ENCODE results near the gene C11orf68. TPM values are rescaled to one million over a fixed set of nuclear protein-coding genes. Genes with fewer than 3 reads are reported as not detected.
A peak's percentile ranks its signal among the peaks of the same experiment; 100 is the strongest.

C11orf68 gene
- total RNA-seq, 1 experiment from 2014 or later: 31.9 TPM

DNA sequence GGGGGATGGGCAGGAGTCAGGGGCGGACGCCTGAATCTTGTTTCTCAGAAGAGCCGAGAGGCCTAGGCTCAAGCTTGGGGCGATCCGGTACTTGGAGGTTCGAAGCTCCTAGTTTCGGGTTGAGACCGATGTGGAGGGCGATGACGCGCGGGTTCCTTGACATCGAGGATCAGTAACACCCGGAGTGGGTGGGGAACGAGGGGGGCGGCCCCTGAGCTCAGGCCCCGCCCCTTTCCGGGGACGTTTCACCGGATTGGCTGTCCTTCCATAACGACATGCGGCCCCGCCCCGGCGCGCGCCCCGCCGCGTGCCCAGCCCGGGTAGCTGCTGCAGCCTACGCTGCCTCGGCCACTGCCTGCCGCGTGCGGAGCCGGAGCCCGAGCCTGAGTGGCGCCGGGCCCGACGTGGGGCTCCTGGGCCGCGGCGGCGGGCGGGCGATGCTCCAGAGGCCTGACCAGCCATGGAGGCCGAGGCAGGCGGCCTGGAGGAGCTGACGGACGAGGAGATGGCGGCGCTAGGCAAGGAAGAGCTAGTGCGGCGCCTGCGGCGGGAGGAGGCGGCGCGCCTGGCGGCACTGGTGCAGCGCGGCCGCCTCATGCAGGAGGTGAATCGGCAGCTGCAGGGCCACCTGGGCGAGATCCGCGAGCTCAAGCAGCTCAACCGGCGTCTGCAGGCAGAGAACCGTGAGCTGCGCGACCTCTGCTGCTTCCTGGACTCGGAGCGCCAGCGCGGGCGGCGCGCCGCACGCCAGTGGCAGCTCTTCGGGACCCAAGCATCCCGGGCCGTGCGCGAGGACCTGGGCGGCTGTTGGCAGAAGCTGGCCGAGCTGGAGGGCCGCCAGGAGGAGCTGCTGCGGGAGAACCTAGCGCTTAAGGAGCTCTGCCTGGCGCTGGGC lies 28.3 kb downstream of the C11orf68 start, which contains the start of gene CCDC85B (continued):
- TF ChIP-seq, protein P1, sequence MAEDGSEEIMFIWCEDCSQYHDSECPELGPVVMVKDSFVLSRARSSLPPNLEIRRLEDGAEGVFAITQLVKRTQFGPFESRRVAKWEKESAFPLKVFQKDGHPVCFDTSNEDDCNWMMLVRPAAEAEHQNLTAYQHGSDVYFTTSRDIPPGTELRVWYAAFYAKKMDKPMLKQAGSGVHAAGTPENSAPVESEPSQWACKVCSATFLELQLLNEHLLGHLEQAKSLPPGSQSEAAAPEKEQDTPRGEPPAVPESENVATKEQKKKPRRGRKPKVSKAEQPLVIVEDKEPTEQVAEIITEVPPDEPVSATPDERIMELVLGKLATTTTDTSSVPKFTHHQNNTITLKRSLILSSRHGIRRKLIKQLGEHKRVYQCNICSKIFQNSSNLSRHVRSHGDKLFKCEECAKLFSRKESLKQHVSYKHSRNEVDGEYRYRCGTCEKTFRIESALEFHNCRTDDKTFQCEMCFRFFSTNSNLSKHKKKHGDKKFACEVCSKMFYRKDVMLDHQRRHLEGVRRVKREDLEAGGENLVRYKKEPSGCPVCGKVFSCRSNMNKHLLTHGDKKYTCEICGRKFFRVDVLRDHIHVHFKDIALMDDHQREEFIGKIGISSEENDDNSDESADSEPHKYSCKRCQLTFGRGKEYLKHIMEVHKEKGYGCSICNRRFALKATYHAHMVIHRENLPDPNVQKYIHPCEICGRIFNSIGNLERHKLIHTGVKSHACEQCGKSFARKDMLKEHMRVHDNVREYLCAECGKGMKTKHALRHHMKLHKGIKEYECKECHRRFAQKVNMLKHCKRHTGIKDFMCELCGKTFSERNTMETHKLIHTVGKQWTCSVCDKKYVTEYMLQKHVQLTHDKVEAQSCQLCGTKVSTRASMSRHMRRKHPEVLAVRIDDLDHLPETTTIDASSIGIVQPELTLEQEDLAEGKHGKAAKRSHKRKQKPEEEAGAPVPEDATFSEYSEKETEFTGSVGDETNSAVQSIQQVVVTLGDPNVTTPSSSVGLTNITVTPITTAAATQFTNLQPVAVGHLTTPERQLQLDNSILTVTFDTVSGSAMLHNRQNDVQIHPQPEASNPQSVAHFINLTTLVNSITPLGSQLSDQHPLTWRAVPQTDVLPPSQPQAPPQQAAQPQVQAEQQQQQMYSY (CRISPR knock-in tag; IDR thresholded peaks at IDR 0.05): no peak
- TF ChIP-seq, protein P2, sequence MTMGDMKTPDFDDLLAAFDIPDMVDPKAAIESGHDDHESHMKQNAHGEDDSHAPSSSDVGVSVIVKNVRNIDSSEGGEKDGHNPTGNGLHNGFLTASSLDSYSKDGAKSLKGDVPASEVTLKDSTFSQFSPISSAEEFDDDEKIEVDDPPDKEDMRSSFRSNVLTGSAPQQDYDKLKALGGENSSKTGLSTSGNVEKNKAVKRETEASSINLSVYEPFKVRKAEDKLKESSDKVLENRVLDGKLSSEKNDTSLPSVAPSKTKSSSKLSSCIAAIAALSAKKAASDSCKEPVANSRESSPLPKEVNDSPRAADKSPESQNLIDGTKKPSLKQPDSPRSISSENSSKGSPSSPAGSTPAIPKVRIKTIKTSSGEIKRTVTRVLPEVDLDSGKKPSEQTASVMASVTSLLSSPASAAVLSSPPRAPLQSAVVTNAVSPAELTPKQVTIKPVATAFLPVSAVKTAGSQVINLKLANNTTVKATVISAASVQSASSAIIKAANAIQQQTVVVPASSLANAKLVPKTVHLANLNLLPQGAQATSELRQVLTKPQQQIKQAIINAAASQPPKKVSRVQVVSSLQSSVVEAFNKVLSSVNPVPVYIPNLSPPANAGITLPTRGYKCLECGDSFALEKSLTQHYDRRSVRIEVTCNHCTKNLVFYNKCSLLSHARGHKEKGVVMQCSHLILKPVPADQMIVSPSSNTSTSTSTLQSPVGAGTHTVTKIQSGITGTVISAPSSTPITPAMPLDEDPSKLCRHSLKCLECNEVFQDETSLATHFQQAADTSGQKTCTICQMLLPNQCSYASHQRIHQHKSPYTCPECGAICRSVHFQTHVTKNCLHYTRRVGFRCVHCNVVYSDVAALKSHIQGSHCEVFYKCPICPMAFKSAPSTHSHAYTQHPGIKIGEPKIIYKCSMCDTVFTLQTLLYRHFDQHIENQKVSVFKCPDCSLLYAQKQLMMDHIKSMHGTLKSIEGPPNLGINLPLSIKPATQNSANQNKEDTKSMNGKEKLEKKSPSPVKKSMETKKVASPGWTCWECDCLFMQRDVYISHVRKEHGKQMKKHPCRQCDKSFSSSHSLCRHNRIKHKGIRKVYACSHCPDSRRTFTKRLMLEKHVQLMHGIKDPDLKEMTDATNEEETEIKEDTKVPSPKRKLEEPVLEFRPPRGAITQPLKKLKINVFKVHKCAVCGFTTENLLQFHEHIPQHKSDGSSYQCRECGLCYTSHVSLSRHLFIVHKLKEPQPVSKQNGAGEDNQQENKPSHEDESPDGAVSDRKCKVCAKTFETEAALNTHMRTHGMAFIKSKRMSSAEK (CRISPR knock-in tag; IDR thresholded peaks at IDR 0.05; ENCODE audit: borderline replicate concordance): no peak
- peak; percentile 94 for TF ChIP-seq TP53 (CRISPR knock-in tag; IDR thresholded peaks at IDR 0.05)
- TF ChIP-seq, protein P3, sequence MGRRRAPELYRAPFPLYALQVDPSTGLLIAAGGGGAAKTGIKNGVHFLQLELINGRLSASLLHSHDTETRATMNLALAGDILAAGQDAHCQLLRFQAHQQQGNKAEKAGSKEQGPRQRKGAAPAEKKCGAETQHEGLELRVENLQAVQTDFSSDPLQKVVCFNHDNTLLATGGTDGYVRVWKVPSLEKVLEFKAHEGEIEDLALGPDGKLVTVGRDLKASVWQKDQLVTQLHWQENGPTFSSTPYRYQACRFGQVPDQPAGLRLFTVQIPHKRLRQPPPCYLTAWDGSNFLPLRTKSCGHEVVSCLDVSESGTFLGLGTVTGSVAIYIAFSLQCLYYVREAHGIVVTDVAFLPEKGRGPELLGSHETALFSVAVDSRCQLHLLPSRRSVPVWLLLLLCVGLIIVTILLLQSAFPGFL (CRISPR knock-in tag; IDR thresholded peaks at IDR 0.05; ENCODE audit: borderline replicate concordance): peak; percentile 73; the same call in 1 of the 2 replicates
- TF ChIP-seq IRF2 (CRISPR knock-in tag; IDR thresholded peaks at IDR 0.05; ENCODE audit: borderline replicate concordance, low read depth): no peak
- no peak for TF ChIP-seq ZNF219 (CRISPR knock-in tag; IDR thresholded peaks at IDR 0.05; ENCODE audit: borderline replicate concordance)
- TF ChIP-seq ZNF396 (CRISPR knock-in tag; IDR thresholded peaks at IDR 0.05; ENCODE audit: borderline replicate concordance): no peak
- TF ChIP-seq, protein P4, sequence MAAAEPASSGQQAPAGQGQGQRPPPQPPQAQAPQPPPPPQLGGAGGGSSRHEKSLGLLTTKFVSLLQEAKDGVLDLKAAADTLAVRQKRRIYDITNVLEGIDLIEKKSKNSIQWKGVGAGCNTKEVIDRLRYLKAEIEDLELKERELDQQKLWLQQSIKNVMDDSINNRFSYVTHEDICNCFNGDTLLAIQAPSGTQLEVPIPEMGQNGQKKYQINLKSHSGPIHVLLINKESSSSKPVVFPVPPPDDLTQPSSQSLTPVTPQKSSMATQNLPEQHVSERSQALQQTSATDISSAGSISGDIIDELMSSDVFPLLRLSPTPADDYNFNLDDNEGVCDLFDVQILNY (CRISPR knock-in tag; IDR thresholded peaks at IDR 0.05): peak; percentile 87
- TF ChIP-seq ETV6 (CRISPR knock-in tag; IDR thresholded peaks at IDR 0.05): peak; percentile 87; the same call in 1 of the 2 replicates
- TF ChIP-seq ZNF138 (CRISPR knock-in tag; conservative IDR thresholded peaks at IDR 0.05): peak; percentile 91; the same call in 1 of the 2 replicates
- TF ChIP-seq, protein P5, sequence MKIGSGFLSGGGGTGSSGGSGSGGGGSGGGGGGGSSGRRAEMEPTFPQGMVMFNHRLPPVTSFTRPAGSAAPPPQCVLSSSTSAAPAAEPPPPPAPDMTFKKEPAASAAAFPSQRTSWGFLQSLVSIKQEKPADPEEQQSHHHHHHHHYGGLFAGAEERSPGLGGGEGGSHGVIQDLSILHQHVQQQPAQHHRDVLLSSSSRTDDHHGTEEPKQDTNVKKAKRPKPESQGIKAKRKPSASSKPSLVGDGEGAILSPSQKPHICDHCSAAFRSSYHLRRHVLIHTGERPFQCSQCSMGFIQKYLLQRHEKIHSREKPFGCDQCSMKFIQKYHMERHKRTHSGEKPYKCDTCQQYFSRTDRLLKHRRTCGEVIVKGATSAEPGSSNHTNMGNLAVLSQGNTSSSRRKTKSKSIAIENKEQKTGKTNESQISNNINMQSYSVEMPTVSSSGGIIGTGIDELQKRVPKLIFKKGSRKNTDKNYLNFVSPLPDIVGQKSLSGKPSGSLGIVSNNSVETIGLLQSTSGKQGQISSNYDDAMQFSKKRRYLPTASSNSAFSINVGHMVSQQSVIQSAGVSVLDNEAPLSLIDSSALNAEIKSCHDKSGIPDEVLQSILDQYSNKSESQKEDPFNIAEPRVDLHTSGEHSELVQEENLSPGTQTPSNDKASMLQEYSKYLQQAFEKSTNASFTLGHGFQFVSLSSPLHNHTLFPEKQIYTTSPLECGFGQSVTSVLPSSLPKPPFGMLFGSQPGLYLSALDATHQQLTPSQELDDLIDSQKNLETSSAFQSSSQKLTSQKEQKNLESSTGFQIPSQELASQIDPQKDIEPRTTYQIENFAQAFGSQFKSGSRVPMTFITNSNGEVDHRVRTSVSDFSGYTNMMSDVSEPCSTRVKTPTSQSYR (CRISPR knock-in tag; IDR thresholded peaks at IDR 0.05): 0 out of 2 replicates have a peak, but pooled peaks have one; percentile 20
- peak; percentile 91; the same call in 1 of the 2 replicates for TF ChIP-seq SMAD3 (CRISPR knock-in tag; IDR thresholded peaks at IDR 0.05; ENCODE audit: borderline replicate concordance)
- TF ChIP-seq, protein P6, sequence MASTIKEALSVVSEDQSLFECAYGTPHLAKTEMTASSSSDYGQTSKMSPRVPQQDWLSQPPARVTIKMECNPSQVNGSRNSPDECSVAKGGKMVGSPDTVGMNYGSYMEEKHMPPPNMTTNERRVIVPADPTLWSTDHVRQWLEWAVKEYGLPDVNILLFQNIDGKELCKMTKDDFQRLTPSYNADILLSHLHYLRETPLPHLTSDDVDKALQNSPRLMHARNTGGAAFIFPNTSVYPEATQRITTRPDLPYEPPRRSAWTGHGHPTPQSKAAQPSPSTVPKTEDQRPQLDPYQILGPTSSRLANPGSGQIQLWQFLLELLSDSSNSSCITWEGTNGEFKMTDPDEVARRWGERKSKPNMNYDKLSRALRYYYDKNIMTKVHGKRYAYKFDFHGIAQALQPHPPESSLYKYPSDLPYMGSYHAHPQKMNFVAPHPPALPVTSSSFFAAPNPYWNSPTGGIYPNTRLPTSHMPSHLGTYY (CRISPR knock-in tag; IDR thresholded peaks at IDR 0.05): no peak
- TF ChIP-seq ZNF263 (CRISPR knock-in tag; IDR thresholded peaks at IDR 0.05; ENCODE audit: low read depth): peak; percentile 18; the same call in 1 of the 2 replicates
- TF ChIP-seq, protein P7, sequence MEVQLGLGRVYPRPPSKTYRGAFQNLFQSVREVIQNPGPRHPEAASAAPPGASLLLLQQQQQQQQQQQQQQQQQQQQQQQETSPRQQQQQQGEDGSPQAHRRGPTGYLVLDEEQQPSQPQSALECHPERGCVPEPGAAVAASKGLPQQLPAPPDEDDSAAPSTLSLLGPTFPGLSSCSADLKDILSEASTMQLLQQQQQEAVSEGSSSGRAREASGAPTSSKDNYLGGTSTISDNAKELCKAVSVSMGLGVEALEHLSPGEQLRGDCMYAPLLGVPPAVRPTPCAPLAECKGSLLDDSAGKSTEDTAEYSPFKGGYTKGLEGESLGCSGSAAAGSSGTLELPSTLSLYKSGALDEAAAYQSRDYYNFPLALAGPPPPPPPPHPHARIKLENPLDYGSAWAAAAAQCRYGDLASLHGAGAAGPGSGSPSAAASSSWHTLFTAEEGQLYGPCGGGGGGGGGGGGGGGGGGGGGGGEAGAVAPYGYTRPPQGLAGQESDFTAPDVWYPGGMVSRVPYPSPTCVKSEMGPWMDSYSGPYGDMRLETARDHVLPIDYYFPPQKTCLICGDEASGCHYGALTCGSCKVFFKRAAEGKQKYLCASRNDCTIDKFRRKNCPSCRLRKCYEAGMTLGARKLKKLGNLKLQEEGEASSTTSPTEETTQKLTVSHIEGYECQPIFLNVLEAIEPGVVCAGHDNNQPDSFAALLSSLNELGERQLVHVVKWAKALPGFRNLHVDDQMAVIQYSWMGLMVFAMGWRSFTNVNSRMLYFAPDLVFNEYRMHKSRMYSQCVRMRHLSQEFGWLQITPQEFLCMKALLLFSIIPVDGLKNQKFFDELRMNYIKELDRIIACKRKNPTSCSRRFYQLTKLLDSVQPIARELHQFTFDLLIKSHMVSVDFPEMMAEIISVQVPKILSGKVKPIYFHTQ (CRISPR knock-in tag; IDR thresholded peaks at IDR 0.05): no peak
- TF ChIP-seq, protein P8, sequence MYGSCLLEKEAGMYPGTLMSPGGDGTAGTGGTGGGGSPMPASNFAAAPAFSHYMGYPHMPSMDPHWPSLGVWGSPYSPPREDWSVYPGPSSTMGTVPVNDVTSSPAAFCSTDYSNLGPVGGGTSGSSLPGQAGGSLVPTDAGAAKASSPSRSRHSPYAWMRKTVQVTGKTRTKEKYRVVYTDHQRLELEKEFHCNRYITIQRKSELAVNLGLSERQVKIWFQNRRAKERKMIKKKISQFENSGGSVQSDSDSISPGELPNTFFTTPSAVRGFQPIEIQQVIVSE (CRISPR knock-in tag; IDR thresholded peaks at IDR 0.05; ENCODE audit: borderline replicate concordance): no peak
